GM19240 (cell line): ENCODE measurements around the gene KISS1R.

Source experiments
- DNase-seq: peaks from one replicate; pipeline ENCODE4 v3.0.0; 2011; ENCODE audit warnings: low spot score; ENCODE audit not compliant: insufficient read length

Gene KISS1R

DNA sequence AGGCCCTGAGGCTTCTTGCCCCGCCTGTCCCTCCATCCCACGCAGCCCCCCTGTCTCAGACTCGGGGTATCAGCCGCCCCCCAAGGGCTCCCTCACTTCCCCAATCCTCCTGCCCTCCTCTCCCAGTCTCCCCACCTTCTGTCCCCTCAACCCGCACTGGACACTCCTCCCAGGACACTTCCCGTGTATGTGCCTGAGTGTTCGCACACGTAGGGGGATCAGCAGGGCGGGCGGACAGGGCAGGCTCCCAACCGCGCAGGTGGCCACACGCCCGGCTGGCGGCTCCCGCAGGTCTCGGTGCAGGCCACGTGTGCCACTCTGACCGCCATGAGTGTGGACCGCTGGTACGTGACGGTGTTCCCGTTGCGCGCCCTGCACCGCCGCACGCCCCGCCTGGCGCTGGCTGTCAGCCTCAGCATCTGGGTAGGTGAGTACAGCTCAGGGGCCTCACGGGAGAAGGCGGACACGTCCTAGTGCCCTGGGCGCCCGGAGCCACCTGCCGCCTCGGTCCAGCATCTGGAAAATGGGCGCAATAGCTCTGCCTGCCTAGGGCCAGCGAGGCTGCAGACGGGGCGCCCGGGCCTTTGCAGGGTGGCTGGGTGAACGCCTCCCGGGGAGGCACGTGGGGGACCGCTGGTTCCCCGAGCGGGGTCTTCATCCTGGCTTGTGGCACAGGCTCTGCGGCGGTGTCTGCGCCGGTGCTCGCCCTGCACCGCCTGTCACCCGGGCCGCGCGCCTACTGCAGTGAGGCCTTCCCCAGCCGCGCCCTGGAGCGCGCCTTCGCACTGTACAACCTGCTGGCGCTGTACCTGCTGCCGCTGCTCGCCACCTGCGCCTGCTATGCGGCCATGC is 2.3 kb downstream of the KISS1R start:
- no peak for DNase-seq

DNA sequence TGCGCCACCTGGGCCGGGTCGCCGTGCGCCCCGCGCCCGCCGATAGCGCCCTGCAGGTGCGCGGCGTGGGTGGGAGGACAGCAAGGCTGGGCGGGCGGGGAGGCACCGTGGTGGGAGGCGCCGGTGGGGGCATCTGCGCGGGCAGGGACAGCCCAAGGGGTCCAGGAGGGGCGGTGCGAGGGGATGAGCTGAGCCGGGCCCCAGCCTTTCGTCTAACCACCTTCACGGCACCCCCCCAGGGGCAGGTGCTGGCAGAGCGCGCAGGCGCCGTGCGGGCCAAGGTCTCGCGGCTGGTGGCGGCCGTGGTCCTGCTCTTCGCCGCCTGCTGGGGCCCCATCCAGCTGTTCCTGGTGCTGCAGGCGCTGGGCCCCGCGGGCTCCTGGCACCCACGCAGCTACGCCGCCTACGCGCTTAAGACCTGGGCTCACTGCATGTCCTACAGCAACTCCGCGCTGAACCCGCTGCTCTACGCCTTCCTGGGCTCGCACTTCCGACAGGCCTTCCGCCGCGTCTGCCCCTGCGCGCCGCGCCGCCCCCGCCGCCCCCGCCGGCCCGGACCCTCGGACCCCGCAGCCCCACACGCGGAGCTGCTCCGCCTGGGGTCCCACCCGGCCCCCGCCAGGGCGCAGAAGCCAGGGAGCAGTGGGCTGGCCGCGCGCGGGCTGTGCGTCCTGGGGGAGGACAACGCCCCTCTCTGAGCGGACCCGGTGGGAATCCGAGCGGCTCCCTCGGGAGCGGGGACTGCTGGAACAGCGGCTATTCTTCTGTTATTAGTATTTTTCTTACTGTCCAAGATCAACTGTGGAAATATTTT is 3.1 kb downstream of the KISS1R start:
- no peak for DNase-seq

DNA sequence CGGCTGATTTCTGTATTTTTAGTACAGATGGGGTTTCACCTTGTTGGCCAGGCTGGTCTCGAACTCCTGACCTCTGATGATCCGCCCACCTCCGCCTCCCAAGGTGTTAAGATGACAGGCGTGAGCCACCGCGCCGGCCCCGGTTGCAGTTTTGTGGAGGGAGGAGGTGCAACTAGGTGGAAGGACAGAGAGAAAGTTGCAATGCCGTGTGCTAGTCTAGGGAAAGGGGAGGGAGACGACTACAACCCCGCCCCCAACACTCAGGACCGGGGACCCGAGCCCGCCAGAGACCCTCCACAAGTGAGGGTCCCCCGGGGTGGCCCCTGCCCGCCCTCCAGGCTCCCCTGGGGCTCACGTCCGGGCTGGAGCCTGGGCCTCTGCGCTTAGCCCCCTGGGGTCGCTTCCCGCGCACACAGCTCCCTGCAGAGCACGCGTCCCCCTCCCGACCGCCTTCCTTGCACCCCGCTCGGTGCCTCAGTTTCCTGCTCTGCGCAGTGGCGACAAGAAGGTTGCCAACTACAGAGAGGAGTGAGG is 7.5 kb downstream of the KISS1R start:
- DNase-seq: no peak

DNA sequence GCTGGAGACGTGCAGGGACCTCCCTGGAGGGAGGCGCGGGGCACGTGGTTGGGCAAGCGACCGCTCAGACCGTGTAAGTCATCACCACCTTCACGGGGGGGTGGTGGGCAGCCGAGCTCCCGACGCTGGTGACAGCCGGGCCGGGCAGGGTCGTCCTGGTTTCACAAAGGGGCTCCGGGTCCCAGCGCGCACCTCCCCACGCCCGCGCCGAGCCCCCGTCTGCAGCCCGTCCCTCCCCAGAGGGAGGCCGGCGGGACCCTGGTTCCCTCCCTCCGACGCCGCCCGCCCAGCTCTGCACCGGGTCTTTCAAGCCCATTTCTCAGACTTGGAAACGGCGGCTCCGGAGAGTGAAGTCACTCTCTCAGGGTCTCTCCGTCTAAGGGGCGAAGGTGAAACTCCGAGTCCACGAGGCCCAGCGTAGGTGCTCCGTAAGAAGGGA is 8.0 kb downstream of the KISS1R start:
- DNase-seq: no peak

DNA sequence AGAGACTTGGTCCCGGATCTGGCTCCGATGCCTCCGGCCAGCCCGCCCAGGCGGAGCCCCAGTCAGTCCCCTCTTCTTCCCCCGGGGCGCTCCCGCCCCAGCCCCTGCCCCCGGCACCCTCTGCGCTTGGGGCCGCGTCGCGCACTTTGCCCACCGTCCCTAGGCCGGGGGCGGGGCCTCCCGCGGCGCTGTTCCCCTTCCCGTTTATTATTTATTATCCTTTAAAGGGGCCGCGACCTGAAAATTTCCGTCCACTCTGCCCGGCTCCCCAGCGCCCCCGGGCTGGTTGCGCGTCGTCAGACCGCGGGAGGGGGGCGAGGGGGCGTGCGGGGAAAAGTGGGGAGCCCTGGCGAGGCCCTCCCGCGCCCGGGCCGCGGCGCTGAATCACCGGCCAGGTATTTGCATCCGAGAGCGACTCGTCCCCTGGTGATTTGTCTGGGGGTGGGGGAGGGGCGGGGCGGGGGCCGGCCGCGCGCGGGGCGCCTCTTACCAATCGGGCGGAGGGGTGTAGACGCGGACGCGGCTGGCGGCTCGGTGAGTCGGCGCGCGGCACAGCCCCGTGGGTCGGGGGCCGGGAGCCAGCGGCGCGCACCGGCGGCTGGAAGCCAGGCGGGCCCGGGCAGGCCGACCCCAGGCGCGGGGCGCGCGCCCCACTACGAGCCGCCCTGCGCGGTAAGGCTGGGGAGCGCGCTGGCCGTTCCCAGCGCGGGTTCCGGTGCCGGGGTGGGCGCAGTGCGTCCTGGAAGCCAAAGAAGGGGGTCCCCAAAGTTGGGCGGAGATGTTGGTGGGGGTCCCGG is 8.6 kb downstream of the KISS1R start, which contains the start of gene ARID3A:
Gene ARID3A, plus strand, starts transcription at position 510 of the 797 bp plus-strand sequence. CDS start 3,494 bp downstream, outside the sequence.
- peak; percentile 92 for DNase-seq

DNA sequence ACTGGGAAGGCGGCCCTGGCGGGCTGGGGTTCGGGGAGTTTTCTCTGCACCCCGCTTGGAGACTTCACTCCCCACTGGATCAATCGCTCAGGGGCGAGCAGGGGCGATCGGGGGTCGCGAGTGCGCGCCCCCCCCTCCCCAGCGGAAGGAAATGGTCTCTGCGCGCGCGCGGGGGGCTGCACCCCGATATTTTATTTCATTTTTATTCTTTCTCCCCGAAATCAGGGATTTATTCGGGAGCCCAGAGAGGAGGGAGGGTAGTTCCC is 9.1 kb downstream of the KISS1R start:
- no peak for DNase-seq

DNA sequence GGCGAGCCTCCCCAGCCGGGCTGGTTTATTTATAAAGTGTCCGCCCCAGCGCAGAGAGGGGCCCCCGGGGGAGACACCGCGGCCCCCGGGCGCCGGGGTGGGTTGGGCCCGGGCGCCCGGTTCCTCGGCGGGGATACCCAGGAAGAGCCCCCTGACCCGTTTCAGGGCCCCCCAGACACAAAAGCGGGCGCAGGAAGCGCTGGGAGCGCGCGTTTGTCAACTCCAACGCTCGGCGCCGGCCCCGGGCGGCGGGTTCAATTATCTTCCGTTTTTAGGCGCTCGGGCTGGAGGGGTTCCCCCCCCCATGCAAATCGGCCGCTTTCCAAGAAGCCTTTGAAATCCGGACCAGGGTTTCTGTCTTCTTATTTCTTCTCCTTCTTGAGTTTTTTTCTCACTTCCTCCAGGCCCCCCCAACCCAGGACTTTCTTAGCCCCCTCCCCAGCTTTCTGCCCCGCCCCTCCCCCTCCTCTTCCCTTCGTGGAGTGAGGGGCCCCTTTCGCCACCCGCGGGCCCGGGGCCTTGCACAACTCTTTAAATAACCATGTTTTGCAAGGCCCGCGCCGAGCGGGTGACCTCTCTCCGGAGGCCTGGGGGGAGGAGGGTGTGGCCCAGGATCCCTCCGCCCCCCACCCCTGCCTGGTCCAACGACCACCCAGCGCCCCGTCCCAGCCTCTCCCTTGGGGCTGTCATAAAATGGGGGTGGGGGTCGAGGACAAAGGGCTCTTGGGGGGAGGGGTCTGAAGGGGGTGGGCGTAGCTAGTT is 9.6 kb downstream of the KISS1R start:
- peak; percentile 89 for DNase-seq

DNA sequence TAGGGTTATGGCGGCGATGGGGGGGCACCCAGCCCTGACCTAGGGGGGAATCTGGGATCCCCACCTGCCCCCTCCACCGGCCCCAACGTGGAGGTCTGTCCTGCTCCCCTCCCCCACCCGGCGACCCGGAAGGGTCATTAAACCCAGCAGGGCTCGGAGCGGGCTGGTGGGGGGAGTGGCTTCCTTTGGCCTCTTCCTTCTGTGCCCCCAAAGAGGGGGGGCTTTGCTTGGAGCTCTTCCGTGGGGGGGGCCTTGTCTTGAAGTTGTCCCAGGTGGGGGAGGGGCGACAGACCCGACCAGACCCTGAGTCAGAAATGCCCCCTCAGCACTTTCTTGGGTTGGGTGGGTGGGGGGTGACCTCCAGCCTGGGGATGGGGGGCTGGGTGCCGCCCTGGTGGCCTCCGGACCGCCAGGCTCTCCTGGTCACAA is 10.2 kb downstream of the KISS1R start:
- peak; percentile 42 for DNase-seq

DNA sequence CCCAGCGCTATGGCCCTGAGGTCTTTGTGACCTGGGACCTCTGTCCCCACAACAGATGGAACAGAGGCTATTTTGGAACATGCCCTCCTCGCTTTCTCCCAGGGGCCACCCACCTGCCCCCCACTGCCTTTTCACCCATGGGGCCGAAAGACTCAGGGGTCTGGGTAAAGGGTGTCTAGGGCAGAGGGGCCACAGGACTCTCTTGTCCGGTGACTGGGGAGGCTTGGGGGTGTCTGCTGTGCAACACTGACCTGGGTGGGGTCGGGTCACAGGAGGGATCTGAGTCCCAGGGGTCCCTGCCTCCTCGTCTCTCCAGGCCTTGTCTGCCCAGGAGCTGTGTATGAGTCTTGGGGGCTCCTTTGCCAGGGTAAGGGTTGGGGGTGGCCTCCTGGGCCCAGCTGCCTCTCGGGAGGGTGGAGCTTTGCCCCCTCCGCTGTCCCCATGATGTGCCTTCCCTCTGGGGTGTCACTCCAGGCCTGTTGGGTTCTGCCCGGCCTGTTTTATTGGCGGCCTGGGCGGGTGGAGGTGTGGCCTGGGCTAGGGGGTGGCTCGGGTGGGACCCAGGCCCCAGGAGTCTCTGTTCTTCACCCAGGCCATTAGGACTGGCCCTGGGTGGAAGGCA is 10.8 kb downstream of the KISS1R start:
- DNase-seq: no peak

DNA sequence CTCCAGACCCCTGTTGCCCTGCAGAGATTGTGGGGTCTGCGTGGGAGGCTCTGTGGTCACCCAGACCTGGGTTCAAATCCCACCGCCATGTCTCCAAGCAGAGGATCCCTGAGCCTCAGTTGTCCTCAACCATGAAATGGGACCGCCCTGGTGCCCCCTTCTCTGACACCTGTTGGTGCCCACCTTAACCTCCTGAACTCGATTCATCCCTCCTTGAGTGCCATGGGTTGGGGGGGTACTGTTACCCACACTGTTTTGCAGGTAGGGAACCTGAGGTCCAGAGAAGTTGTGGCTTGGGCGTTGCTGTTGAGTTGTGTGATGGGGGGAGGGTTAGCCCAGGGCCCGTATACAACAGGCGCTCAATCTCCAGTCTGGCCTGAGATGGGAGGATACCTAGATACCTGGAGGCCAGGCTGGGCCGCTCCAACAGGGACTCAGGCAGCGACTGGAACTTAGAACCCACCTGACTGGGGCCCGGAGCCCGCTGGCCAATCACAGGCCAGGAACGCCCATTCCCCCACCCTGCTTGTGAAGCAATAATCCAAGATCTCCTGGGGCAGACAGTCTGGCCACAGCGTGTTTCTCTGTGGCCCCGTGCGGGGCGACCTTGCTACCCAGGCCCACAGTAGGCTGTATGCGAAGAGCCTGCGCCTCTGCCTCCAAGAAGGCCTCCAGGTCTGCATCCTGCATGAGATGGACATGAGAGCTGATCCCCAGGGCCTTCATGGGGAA is 11.5 kb downstream of the KISS1R start:
- DNase-seq: no peak

DNA sequence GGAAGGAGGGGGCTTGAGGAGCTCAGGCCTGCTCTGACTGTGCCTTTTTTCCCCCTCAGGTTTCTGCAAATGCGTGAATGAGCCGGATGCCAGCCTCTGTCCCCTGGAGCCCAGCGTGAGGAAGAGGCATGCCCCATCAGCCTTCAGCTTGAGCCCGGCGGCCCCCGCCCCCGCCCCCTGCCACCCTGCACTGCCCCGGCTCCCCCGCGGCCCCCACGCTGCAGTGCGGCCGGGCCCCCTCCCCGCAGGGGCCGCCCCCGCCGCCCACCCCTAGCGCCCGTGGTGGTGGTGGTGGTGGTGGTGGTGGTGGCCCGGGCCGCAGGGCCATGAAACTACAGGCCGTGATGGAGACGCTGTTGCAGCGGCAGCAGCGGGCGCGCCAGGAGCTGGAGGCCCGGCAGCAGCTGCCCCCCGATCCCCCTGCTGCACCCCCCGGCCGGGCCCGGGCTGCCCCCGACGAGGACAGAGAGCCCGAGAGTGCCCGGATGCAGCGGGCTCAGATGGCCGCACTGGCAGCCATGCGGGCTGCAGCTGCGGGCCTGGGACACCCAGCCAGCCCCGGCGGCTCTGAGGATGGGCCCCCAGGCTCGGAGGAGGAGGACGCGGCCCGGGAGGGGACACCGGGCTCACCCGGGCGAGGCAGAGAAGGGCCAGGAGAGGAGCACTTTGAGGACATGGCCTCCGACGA is 12.2 kb downstream of the KISS1R start:
- DNase-seq: no peak

DNA sequence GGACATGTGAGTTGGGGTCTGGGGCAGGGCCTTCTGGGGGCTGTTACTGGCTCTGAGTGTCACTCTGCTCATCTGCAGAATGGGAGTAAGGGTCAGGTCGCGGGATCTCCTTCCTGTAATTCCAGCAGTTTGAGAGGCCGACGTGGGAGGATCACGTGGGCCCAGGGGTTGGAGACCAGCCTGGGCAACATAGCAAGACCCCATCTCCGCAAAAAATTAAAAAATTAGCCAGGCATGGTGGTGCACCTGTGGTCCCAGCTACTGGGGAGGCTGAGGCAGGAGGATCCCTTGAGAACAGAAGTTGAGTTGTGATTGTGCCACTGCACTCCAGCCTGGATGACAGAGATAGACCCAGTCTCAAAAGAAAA is 12.7 kb downstream of the KISS1R start:
- DNase-seq: no peak

DNA sequence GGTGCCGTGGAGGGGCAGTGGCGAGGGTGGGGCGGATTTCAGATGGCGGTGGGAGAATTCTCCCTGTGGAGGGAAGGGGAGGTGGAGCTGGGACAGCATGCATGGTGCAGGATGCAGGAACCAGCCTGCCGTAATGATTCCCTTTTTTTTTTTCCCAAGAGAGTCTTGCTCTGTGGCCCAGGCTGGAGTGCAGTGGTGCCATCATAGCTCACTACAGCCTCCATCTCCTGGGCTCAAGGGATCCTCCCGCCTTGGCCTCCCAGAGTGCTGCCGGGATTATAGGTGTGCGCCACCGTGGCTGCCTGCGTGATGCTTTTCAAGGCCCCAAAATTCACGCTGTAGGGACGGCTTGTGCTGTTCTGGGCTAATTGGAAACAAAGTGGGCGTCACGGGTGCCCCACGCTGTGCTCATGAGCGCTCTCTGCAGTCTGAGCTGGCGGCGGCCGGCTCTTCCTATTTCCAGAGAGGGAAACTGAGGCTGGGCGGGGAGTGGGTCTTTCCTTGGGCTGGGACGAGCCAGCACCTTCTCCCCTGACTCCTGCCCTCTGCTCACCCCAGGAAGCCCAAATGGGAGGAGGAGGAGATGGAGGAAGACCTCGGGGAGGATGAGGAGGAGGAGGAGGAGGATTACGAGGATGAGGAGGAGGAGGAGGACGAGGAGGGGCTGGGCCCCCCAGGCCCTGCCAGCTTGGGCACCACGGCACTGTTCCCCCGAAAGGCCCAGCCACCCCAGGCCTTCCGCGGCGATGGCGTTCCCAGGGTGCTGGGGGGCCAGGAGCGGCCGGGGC is 14.9 kb downstream of the KISS1R start:
- no peak for DNase-seq

DNA sequence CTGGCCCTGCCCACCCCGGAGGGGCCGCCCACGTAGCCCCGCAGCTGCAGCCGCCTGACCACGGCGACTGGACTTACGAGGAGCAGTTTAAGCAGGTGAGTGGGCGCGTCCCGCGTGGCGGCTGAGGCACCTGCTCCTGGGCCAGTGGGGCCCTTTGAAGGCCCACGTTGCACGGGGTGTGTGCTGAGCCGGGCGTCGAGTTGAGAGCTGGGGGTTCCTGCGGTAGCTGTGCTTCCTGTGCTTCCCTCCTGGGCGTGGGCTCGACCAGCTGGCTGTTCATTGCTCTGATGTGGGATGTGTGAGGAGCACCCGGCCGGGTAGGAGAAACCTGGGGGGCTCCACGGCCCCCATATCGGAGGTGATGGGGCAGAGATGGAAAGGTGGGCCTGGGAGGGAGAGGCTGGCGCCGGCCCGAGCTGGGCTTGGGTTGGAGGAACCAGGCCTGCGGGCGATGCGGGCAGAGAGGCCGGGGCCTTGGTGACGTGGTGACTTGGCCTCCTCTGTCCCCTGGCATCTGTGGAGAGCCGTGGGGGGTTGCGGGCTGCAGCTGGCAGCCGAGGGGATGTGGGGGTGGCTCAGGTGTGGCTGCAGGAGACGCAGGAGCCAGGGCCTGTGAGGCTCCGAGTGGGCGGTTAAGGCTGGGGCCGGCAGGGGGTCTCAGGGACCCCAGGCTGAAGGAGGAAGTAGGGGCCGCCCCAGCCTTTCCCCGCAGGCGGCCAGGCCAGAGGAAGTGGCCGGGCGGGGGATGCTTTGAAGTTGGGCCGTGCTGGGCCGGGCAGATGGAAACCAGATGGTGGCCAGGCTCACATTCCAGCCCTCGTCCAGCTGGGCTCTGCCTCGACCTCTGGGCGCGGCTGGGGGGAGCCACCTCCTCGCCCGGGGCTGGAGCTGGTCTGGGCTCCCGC is 15.8 kb downstream of the KISS1R start:
- DNase-seq: peak; percentile 52

DNA sequence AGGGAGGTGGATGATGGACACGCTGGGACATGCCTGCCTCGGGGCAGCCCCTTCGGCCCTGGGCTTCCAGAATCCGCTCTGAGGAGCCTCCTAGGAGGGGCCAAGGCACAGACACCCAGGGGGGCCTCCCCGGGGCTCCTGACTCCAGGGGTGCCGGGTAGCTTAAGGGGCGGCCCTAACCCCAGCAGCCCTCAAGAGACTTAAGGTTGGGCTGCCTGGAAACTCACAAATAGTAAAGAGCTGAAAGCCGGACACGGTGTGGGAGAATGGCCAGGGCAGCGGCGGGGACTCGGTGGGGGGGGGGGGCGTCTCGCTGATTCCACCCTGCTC is 16.4 kb downstream of the KISS1R start:
- no peak for DNase-seq

DNA sequence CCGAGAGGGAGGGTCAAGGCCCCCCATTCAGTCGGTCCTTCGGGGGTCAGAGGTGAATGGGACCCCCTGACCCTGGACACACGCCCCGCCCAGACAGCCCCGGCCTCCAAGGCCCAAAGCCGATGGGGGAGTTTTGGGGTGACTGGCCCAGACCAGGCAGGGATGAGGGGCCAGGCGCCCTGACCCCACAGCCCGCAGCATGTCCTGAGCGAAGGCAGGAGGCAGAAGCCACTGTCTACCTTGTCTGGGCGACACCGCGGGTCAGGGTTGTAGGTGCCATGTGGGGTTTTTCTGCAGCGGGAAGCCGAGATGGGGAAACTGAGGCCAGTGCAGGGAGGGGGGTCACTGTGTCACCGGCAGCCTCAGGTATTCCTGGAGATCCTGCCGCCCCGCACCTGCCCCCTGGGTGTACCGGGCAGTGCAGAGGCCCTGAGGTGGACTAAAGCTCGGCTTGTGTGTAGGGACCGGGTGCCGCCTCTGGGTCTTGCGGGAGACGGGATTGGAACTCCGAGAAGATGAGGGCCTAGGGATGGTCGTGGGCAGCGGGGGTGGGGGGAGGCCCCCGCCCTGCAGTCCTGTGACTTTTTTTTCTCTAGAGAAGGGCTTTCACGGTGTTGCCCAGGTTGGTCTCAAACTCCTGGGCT is 17.2 kb downstream of the KISS1R start:
- DNase-seq: no peak
